ENCODE results near the gene ZC3H6. TPM values are rescaled to one million over a fixed set of nuclear protein-coding genes. Genes with fewer than 3 reads are reported as not detected.

The ZC3H6 gene
- total and polyA plus RNA-seq, 2 of the 13 experiments (the other 11 are each of a cell fraction or from before 2014, with no cell fraction given) = 0.71 to 0.93 TPM

DNA sequence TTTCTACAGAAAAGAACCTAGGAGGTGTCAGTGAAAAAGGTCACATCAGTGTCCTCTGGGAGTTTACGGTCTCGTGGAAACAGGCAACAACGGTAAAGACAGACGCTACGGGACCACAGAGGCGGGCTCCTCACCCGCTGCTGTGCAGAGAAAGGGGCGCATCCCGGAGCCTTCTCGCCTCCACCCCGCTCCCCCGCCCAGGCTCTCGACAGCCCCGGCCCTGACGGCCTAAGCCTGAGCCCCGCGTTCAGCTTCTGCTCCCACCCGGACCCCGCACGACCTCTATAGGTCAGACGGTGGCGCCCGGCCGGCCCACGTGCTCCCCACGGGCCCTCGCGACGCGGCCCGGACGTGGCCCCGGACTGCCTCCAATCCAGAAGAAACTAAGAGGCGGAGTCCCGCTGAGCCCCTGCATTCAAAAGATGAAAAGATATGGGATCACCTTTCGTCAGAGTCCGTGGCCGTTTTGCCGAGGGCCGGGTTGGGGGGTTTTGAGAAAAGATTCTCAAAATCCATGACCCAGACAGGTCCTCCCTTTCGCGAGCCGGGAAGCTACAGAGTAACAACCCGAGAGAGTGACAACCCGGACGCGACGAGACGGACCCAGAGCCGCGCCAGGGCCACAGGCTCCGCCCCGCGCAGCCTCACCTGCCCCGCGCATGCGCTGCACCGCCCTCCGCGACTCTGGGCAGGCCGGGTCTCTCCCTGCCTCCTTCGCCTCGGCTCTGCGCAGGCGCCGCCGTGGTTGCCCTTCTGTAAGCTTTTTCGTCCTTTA lies 20.7 kb upstream of the ZC3H6 start, which contains the start of gene ZC3H8 (continued):
- TF ChIP-seq ZNF740 (CRISPR knock-in tag; IDR thresholded peaks at IDR 0.05) = 0 out of 2 replicates have a peak, but pooled peaks have one; percentile 72
- TF ChIP-seq, protein P1, sequence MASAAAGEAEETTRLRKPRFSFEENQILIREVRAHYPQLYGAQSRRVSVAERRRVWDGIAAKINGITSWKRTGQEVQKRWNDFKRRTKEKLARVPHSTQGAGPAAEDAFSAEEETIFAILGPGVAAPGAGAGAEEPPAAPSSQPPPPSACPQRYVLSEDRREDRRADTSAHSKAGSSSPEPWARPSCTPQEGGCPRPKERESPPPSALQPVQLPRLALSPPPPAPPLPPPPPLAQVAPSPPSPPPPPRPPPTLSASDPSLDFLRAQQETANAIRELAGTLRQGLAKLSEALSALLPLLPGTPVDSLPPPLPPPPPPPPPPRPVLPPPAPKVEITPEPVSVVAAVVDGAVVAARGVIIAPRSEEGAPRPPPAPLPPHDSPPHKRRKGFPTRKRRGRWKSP (CRISPR knock-in tag; IDR thresholded peaks at IDR 0.05) = peak; percentile 96
- TF ChIP-seq ZNF337 (CRISPR knock-in tag; IDR thresholded peaks at IDR 0.05; ENCODE audit: borderline replicate concordance, low read depth) = peak; percentile 53; the same call in 1 of the 2 replicates
- TF ChIP-seq ATM (IDR thresholded peaks at IDR 0.05; ENCODE audit: borderline replicate concordance) = no peak
- no peak for TF ChIP-seq LRRFIP1 (CRISPR knock-in tag; conservative IDR thresholded peaks at IDR 0.05)
- no peak for TF ChIP-seq SRSF9 (IDR thresholded peaks at IDR 0.05; ENCODE audit: borderline replicate concordance, insufficient read depth, low read depth, low read length, poor library complexity, severe bottlenecking)
